Natural killer cell treated with Interleukin-12 subunit alpha and Interleukin-12 subunit beta and Interleukin-15 and Interleukin-18, amount 100 ng/mL, for 72 hours (primary cell): ENCODE results near the gene CHD3. TPM values are rescaled to one million over a fixed set of nuclear protein-coding genes. Genes with fewer than 3 reads are reported as not detected.

Experiments used
- ATAC-seq, 2 donors: fragments of 150-1000 bp; cut with Tn5 transposase in 1 of 2; sonication (Bioruptor Pico), chemical (Tn5 transposase) in 1 of 2; 2 replicates each; pipeline ENCODE4 v1.10.0; 2021
- DNase-seq: peaks from one replicate; pipeline ENCODE4 v3.0.0; 2022; ENCODE audit warnings: low spot score
- H3K27ac Mint-ChIP-seq, 2 donors: 1 replicate in 1 of 2; 2 replicates in 1 of 2; pipeline ENCODE4 v1.8.0; 2022; ENCODE audit warnings: mixed read lengths in 2 of 2, mild to moderate bottlenecking in 1 of 2, moderate library complexity in 1 of 2
- H3K27me3 Mint-ChIP-seq, 2 donors: 1 replicate in 1 of 2; 2 replicates in 1 of 2; pipeline ENCODE4 v1.8.0; 2022; ENCODE audit warnings: mixed read lengths in 2 of 2
- H3K36me3 Mint-ChIP-seq: one replicate; pipeline ENCODE4 v1.8.0; 2022; ENCODE audit warnings: mixed read lengths
- H3K4me1 Mint-ChIP-seq, 2 donors: 1 replicate in 1 of 2; 2 replicates in 1 of 2; pipeline ENCODE4 v1.8.0; 2022; ENCODE audit warnings: low read depth in 2 of 2, mixed read lengths in 2 of 2, mild to moderate bottlenecking in 1 of 2
- H3K4me3 Mint-ChIP-seq: one replicate; pipeline ENCODE4 v1.8.0; 2022; ENCODE audit warnings: mixed read lengths
- H3K9me3 Mint-ChIP-seq: 2 replicates; pipeline ENCODE4 v1.8.0; 2022; ENCODE audit warnings: mixed read lengths
- total RNA-seq, 2 donors: library from RNA; stranded (reverse); gene quantifications; one replicate each; pipeline ENCODE4 v1.2.3, GENCODE V29; 2022

CHD3 gene
- total RNA-seq = 100 to 1,000 TPM; 106 to 192 TPM

- Mint-ChIP-seq H3K36me3 (peaks cover 6% of the 10 kb centered on the region), H3K4me3 (no peak within 1 kb of the TSS), H3K4me1 (peaks cover 0 to 6% of the 10 kb centered on the region in 2 donors), H3K27me3 (no peaks in the 10 kb centered on the region), H3K27ac (no peak within 1 kb of the TSS), H3K9me3 (no peaks in the 10 kb centered on the region)
- DNase-seq = no peak
- no peak for ATAC-seq
These were observed at the start of gene CHD3 for GRCh38 chr17:7888184-7888920. Gene CHD3, plus strand, starts transcription at chr17:7888789. Its CDS starts 212 bp downstream, at chr17:7889001.

GRCh38 chr17:7839190-7839875 is 49.3 kb upstream of the CHD3 start:
- Mint-ChIP-seq H3K27me3 (no peaks in the 10 kb centered on the region), H3K4me3 (peak overlapping the region; percentile 79), H3K36me3 (no peaks in the 10 kb centered on the region), H3K4me1 (peaks cover 73 to 81% of the 10 kb centered on the region in 2 donors), H3K9me3 (no peaks in the 10 kb centered on the region), H3K27ac (peak overlapping the region; percentile 83 to 88)
- no peak for ATAC-seq
- DNase-seq = no peak

- H3K27me3 Mint-ChIP-seq = no peaks in the 10 kb centered on the region
- ATAC-seq (no peak), DNase-seq (peak; percentile 20)
- H3K36me3 Mint-ChIP-seq = no peaks in the 10 kb centered on the region
- peaks cover 71 to 76% of the 10 kb centered on the region in 2 donors for H3K4me1 Mint-ChIP-seq
- H3K27ac Mint-ChIP-seq = peak overlapping the region in 1 of 2 donors; percentile 99
- peak overlapping the region; percentile 93 for H3K4me3 Mint-ChIP-seq
- no peaks in the 10 kb centered on the region for H3K9me3 Mint-ChIP-seq
These were observed 48.7 kb upstream of the CHD3 start for GRCh38 chr17:7839876-7840261.

GRCh38 chr17:7840441-7840840 is 48.1 kb upstream of the CHD3 start:
- Mint-ChIP-seq H3K27me3 (no peaks in the 10 kb centered on the region), H3K4me1 (peaks cover 65 to 71% of the 10 kb centered on the region in 2 donors), H3K36me3 (no peaks in the 10 kb centered on the region), H3K4me3 (peak overlapping the region; percentile 93), H3K27ac (peak overlapping the region; percentile 99), H3K9me3 (no peaks in the 10 kb centered on the region)
- DNase-seq (peak; percentile 26), ATAC-seq (no peak)

- H3K4me1 Mint-ChIP-seq = peaks cover 68 to 75% of the 10 kb centered on the region in 2 donors
- peak overlapping the region; percentile 93 for H3K4me3 Mint-ChIP-seq
- DNase-seq = no peak
- no peaks in the 10 kb centered on the region for H3K9me3 Mint-ChIP-seq
- no peaks in the 10 kb centered on the region for H3K36me3 Mint-ChIP-seq
- H3K27me3 Mint-ChIP-seq = no peaks in the 10 kb centered on the region
- ATAC-seq = no peak
- H3K27ac Mint-ChIP-seq = peak overlapping the region; percentile 99
These were observed 47.7 kb upstream of the CHD3 start for GRCh38 chr17:7840875-7841274.

- H3K27ac Mint-ChIP-seq = peak overlapping the region; percentile 99
- H3K4me1 Mint-ChIP-seq = peaks cover 65 to 70% of the 10 kb centered on the region in 2 donors
- H3K27me3 Mint-ChIP-seq = no peaks in the 10 kb centered on the region
- H3K36me3 Mint-ChIP-seq = no peaks in the 10 kb centered on the region
- H3K4me3 Mint-ChIP-seq = peak overlapping the region; percentile 93
- peak; percentile 60 to 67 for ATAC-seq
- H3K9me3 Mint-ChIP-seq = no peaks in the 10 kb centered on the region
- peak; percentile 91 for DNase-seq
These were observed 47.1 kb upstream of the CHD3 start for GRCh38 chr17:7841396-7841914.

GRCh38 chr17:7841915-7842379 is 46.6 kb upstream of the CHD3 start:
- ATAC-seq (peak; percentile 54 to 61), DNase-seq (peak; percentile 91)
- Mint-ChIP-seq H3K4me3 (peak overlapping the region; percentile 93), H3K36me3 (no peaks in the 10 kb centered on the region), H3K27me3 (no peaks in the 10 kb centered on the region), H3K9me3 (no peaks in the 10 kb centered on the region), H3K27ac (peak overlapping the region; percentile 99), H3K4me1 (peaks cover 64 to 70% of the 10 kb centered on the region in 2 donors)

GRCh38 chr17:7842380-7843256 is 46.0 kb upstream of the CHD3 start:
- Mint-ChIP-seq H3K36me3 (no peaks in the 10 kb centered on the region), H3K9me3 (no peaks in the 10 kb centered on the region), H3K4me3 (peak overlapping the region; percentile 93), H3K27me3 (no peaks in the 10 kb centered on the region), H3K27ac (peak overlapping the region; percentile 99), H3K4me1 (peaks cover 60 to 63% of the 10 kb centered on the region in 2 donors)
- peak; percentile 97 for DNase-seq
- peak; percentile 67 to 79 for ATAC-seq

GRCh38 chr17:7843257-7843535 is 45.4 kb upstream of the CHD3 start:
- peak overlapping the region; percentile 93 for H3K4me3 Mint-ChIP-seq
- ATAC-seq (peak in 1 of 2 donors; percentile 0), DNase-seq (peak; percentile 85)
- H3K27ac Mint-ChIP-seq = peak overlapping the region; percentile 99
- H3K4me1 Mint-ChIP-seq = peaks cover 58 to 60% of the 10 kb centered on the region in 2 donors
- no peaks in the 10 kb centered on the region for H3K36me3 Mint-ChIP-seq
- no peaks in the 10 kb centered on the region for H3K9me3 Mint-ChIP-seq
- no peaks in the 10 kb centered on the region for H3K27me3 Mint-ChIP-seq

GRCh38 chr17:7843536-7844291 is 44.9 kb upstream of the CHD3 start:
- Mint-ChIP-seq H3K4me3 (peak overlapping the region; percentile 93), H3K27me3 (no peaks in the 10 kb centered on the region), H3K9me3 (no peaks in the 10 kb centered on the region), H3K27ac (peak overlapping the region; percentile 99), H3K4me1 (peaks cover 54 to 55% of the 10 kb centered on the region in 2 donors), H3K36me3 (no peaks in the 10 kb centered on the region)
- DNase-seq (peak; percentile 93), ATAC-seq (peak; percentile 54 to 62)

- Mint-ChIP-seq H3K4me1 (peaks cover 46 to 48% of the 10 kb centered on the region in 2 donors), H3K27me3 (no peaks in the 10 kb centered on the region), H3K36me3 (no peaks in the 10 kb centered on the region), H3K4me3 (peak overlapping the region; percentile 93), H3K9me3 (no peaks in the 10 kb centered on the region), H3K27ac (peak overlapping the region; percentile 99)
- ATAC-seq (peak; percentile 70 to 78), DNase-seq (peak; percentile 95)
These were observed 44.1 kb upstream of the CHD3 start for GRCh38 chr17:7844292-7845154.

- peak; percentile 59 for DNase-seq
- peaks cover 41 to 42% of the 10 kb centered on the region in 2 donors for H3K4me1 Mint-ChIP-seq
- peak overlapping the region; percentile 93 for H3K4me3 Mint-ChIP-seq
- peak overlapping the region; percentile 99 for H3K27ac Mint-ChIP-seq
- no peaks in the 10 kb centered on the region for H3K9me3 Mint-ChIP-seq
- H3K36me3 Mint-ChIP-seq = no peaks in the 10 kb centered on the region
- no peaks in the 10 kb centered on the region for H3K27me3 Mint-ChIP-seq
- no peak for ATAC-seq
These were observed 43.1 kb upstream of the CHD3 start for GRCh38 chr17:7845359-7846062.
